DMS153 (cell line): ENCODE measurements around the gene ABI1.

ENCODE experiments used
- DNase-seq: peaks from one replicate; lab custom pipeline; 2025; lab: John Stamatoyannopoulos, UW

The ABI1 gene

GRCh38 chr10:26714415-26715136 lies 146.2 kb downstream of the ABI1 start:
- no peak for DNase-seq

- DNase-seq, result no peak
Observed at GRCh38 chr10:26711324-26711723, 149.4 kb downstream of the ABI1 start.

- no peak for DNase-seq
Observed at GRCh38 chr10:26706936-26707335, 153.8 kb downstream of the ABI1 start.

GRCh38 chr10:26706206-26706605 lies 154.6 kb downstream of the ABI1 start:
- DNase-seq, result no peak

DNA sequence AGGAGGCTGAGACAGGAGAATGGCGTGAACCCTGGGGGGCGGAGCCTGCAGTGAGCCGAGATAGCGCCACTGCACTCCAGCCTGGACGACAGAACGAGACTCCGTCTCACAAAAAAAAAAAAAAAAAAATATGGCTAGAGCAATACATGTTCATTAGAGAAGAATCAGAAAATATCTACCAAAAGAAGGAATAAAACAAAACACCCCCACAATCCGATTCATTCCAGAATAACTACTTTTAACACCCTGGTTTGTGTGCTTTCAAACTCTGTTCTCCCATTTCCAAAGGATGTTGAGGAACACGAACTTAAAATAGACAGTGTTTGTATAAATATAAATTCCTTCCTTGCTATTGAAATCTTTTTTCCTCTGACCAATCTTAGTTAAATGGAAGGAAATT lies 156.8 kb downstream of the ABI1 start:
- DNase-seq, result no peak

GRCh38 chr10:26703096-26703495 lies 157.7 kb downstream of the ABI1 start:
- no peak for DNase-seq

DNA sequence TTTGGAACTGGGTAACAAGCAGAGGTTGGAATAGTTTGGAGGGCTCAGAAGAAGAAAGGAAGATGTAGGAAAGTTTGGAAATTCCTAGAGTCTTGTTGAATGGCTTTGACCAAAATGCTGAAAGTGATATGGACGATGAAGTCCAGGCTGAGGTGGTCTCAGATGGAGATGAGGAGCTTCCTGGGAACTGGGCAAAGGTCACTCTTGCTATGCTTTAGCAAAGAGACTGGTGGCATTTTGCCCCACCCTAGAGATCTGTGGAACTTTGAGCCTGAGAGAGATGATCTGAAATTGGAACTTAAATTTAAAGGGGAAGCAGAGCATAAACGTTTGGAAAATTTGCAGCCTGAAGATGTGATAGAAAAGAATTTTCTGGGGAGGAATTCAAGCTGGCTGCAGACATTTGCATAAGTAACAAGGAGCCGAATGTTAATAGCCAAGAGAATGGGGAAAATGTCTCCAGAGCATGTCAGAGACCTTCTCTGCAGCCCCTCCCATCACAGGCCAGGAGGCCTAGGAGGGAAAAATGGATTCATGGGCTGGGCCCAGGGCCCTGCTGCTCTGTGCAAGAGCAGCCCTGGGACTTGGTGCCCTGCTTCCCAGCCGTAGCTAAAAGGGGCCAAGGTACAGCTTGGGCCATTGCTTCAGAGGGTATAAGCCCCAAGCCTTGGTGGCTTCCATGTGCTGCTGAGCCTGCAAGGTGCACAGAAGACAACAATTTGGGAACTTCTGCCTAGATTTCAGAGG lies 159.7 kb downstream of the ABI1 start:
- DNase-seq, result no peak

GRCh38 chr10:26699631-26700030 lies 161.1 kb downstream of the ABI1 start:
- DNase-seq, result no peak

- DNase-seq, result no peak
Observed at GRCh38 chr10:26698909-26699308, 161.8 kb downstream of the ABI1 start.

DNA sequence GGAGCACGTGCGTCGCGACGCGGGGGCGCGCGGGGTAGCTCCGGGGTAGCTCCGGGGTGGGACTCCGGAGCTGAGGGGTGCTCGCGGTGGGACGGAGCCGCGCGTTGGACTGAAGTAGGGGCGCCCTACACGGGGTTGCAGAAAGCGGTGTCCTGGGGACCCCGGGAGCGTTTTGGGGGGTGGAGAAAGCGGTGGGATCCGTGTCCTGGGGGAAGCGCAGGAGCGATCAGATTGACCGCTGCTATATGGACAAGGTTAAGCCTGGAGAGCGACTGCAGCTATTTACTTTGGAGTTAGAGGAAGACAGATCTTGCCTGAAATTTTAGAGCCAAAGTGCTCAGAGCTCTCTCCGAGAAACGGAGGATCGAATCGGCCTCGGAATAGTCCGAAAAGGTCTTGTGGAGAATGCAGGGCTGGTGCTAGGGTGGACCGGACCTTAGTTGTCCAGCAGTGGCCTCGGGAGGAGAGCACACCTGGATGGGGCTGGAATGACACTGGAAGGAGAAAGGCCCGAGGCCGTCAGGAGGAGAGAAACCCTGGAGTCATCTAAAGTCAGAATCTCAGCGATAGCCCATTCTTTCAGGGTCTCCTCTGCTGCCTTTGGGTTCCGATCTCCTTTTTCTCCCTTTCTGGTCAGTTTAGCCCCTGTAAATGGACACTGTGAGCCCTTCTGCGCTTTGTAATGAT lies 162.7 kb downstream of the ABI1 start:
- no peak for DNase-seq

GRCh38 chr10:26697163-26697921 lies 163.4 kb downstream of the ABI1 start, which contains the start of gene PDSS1:
Gene PDSS1 (plus strand): TSS chr10:26697701. CDS start chr10:26697712, 11 bp downstream.
- DNase-seq, result no peak

GRCh38 chr10:26696786-26697162 lies 164.0 kb downstream of the ABI1 start:
- DNase-seq, result no peak
